Measurements from ENCODE around the gene ACOX3.
"Not testable (repeated sequence)": the region's sequence is repeated elsewhere in the genome, so short reads cannot be mapped to it uniquely, and the experiment has no call there.

ACOX3 gene

GRCh38 chr4:8387194-8387593 is 53.3 kb downstream of the ACOX3 start:
- no peak for DNase-seq (ENCODE audit: low read depth in 2 of 2)

GRCh38 chr4:8386731-8387130 is 53.8 kb downstream of the ACOX3 start:
- DNase-seq (ENCODE audit: low read depth in 2 of 2), result no peak

- not testable (repeated sequence) for DNase-seq (ENCODE audit: low read depth in 2 of 2)
Measured at GRCh38 chr4:8386131-8386530, 54.4 kb downstream of the ACOX3 start.

GRCh38 chr4:8385611-8386010 is 54.9 kb downstream of the ACOX3 start:
- DNase-seq (ENCODE audit: low read depth in 2 of 2), result no peak

GRCh38 chr4:8385106-8385505 is 55.4 kb downstream of the ACOX3 start:
- DNase-seq (ENCODE audit: low read depth in 2 of 2), result no peak

DNA sequence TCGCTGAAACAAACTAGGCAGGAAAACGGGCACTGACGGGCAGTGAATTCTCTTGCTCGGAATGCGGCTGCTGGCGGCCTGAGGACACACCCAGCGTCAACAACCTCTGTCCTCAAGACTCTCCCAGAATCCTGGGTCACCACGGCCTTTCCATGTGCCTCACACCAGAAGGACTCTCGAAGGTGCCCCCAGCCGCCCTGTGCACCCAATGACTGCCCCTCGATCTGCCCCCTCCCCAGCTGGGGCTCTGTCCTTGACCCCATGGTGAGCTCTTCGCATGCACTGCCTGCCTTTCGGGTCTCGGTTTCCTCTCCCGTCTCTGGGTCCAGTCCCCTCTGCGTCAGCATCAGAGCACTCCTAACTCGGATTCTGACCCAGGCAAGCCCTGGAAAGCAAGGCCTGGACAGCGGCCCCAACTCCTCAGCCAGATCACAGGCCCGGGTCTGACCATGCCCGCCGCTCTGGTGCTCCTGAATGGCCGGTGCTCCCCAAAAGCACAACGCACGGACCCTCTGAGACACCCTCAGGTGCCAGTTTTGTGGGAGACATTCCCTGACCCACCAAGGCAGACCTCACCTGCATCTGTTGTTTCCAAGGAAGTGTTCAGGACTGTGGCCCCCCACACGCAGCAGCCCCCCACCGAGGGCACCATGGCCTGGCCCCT is 56.0 kb downstream of the ACOX3 start:
- DNase-seq (ENCODE audit: low read depth in 2 of 2), result no peak

GRCh38 chr4:8383451-8384160 is 56.9 kb downstream of the ACOX3 start:
- no peak for DNase-seq (ENCODE audit: low read depth in 2 of 2)

DNA sequence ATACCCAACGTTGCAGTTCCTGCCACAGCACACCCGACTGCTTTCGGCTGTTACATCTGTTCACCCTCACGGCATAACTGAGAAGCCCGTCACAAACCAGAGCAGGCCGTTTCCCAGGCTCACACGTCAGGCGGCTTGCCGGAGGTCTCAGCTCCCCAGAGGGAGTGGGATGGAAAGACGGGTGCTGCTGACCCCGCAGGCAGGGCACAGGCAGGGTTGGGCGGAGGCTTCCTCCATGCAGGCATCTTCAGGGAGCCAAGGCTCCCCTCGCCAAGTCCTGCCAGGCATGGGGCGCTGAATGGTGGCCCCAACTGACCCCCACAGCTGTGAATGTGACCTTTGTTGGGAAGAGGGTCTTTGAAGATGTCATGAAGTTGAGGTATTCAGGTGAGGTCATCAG is 57.5 kb downstream of the ACOX3 start:
- no peak for DNase-seq (ENCODE audit: low read depth in 2 of 2)

GRCh38 chr4:8381814-8382581 is 58.5 kb downstream of the ACOX3 start:
- no peak for DNase-seq (ENCODE audit: low read depth in 2 of 2)

DNA sequence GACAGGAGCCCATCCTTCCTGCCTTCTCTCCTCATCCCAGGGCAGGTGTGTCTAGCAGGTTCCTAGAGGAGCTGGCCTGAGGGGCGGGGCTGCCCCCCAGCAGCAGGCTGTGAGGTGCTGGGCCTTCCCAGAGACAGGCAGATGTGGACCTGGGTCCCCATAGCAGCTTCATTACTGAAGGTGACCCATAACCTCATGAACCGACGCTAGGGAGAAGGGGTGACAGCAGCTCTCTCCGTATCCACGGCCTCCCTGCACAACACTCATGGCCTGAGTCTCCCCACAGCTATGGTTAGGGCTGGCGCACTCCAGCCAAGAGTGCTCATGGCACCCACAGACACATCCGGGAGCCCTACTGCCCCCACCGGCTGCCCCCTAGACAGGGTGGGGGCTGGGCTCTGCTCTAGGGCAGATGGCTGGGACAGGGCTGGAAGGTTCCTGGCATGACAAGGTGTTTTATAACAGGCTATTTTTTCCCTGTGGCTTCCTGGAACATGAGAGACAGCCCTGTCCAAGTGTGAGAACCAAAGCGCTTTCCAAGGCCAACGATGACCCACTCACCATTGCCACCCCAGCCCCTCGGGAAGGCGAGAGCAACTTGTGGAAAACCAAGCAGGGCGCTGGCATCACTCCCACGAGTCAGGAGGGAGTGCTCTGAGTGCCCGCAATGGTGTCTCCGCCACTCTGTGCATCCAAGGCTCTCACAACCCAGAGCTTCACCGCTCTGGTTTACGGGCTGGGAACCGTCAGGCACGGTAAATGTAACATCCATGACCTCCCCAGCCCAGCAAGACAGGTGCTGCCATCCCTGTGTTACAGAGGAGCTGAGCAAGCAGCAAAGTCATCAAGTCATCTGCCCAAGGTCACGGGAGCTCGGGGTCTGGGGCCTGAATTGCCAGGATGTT is 59.8 kb downstream of the ACOX3 start:
- DNase-seq (ENCODE audit: low read depth in 2 of 2), result no peak

- DNase-seq (ENCODE audit: low read depth in 2 of 2), result no peak
Measured at GRCh38 chr4:8379771-8380170, 60.8 kb downstream of the ACOX3 start.

GRCh38 chr4:8379281-8379680 is 61.2 kb downstream of the ACOX3 start:
- no peak for DNase-seq (ENCODE audit: low read depth in 2 of 2)

DNA sequence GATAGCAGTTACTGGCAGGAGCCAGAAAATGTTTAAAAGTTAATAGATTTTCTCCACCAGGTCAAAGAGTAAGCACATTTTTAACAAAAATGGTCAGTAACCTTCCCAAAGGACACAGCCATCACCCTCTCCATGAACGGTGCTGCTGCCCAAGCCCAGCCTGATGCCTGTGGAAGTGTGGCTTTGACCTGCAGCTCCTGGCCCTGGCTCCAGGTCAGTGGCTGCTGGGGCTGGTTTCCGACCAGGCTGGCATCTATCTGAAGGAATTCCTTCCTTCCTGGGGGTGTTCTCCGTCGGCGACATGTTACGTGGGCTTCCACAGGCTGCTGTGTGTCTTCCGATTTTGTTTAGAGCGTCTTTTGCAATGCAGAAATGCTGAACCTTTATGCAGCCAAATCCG is 61.7 kb downstream of the ACOX3 start:
- DNase-seq (ENCODE audit: low read depth in 2 of 2), result no peak

DNA sequence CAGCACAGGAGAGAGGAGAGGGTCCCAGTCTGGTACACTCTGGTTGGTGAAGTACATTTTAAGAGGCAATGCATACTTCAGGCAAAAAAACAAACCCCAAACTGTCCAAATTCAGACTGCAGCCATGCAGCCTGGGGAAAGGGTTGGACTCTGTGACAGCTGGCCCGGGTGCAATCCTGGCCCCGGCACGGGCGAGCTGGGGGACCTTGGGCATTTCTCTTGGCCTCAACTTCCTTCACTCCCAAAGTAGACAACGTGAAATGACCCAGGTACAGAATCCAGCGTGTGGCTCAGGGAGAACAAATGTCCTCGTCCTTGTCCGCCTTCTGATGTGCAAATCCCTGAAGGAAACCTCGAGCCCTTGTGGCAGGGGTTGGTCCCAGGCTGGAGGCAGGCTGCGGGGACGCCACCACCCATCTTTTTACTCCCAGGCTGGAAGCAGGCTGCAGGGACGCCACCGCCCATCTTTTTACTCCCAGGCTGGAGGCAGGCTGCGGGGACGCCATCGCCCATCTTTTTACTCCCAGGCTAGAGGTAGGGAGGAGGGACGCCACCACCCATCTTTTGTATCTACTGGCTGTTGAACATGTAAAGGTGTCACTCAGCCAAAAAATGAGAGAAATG is 62.3 kb downstream of the ACOX3 start:
- no peak for DNase-seq (ENCODE audit: low read depth in 2 of 2)

- no peak for DNase-seq (ENCODE audit: low read depth in 2 of 2)
Measured at GRCh38 chr4:8377103-8378075, 63.1 kb downstream of the ACOX3 start.

GRCh38 chr4:8376361-8377102 is 64.0 kb downstream of the ACOX3 start:
- DNase-seq (ENCODE audit: low read depth in 2 of 2), result no peak

- DNase-seq (ENCODE audit: low read depth in 2 of 2), result no peak
Measured at GRCh38 chr4:8374851-8375649, 65.5 kb downstream of the ACOX3 start.

- DNase-seq (ENCODE audit: low read depth in 2 of 2), result no peak
Measured at GRCh38 chr4:8373973-8374545, 66.5 kb downstream of the ACOX3 start.
